GM12873 (cell line): Measurements from ENCODE around the gene BZW2.

Source experiments
- TF ChIP-seq, protein P1 (sequence below): IDR thresholded peaks from 2 replicates; pipeline ENCODE4 v1.5.1; 2012; ENCODE audit warnings: low read depth, mild to moderate bottlenecking, moderate library complexity, low read length, control low read depth; ENCODE audit not compliant: insufficient read depth; ENCODE audit errors: missing control alignments

Gene BZW2

GRCh38 chr7:16732828-16733227 is 86.8 kb downstream of the BZW2 start:
- TF ChIP-seq, protein P1, sequence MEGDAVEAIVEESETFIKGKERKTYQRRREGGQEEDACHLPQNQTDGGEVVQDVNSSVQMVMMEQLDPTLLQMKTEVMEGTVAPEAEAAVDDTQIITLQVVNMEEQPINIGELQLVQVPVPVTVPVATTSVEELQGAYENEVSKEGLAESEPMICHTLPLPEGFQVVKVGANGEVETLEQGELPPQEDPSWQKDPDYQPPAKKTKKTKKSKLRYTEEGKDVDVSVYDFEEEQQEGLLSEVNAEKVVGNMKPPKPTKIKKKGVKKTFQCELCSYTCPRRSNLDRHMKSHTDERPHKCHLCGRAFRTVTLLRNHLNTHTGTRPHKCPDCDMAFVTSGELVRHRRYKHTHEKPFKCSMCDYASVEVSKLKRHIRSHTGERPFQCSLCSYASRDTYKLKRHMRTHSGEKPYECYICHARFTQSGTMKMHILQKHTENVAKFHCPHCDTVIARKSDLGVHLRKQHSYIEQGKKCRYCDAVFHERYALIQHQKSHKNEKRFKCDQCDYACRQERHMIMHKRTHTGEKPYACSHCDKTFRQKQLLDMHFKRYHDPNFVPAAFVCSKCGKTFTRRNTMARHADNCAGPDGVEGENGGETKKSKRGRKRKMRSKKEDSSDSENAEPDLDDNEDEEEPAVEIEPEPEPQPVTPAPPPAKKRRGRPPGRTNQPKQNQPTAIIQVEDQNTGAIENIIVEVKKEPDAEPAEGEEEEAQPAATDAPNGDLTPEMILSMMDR = no peak

- TF ChIP-seq, protein P1 = no peak
These were observed 88.3 kb downstream of the BZW2 start for GRCh38 chr7:16734148-16734726.

DNA sequence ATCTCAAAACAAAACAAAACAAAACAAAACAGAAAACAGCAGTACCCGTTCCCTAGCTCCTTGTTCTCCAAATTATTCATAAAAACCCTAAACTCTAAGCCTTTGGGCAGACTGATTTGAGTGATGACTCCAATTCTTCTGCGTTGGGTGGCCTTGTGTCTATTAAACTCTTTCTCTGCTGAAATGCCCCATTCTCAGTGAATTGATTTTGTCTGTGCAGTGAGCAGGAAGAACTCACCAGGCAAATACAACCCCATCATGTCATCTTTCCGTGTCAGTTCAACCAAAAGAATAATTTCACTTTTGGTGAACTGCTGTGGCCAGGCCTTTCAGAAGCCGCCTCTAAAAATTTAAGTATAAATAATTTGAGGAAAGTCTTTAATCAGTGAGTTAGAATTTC is 89.0 kb downstream of the BZW2 start:
- TF ChIP-seq, protein P1 = no peak

GRCh38 chr7:16738011-16738688 is 92.2 kb downstream of the BZW2 start:
- TF ChIP-seq, protein P1 = no peak

GRCh38 chr7:16739863-16740622 is 94.1 kb downstream of the BZW2 start:
- TF ChIP-seq, protein P1 = no peak

- TF ChIP-seq, protein P1 = no peak
These were observed 94.6 kb downstream of the BZW2 start for GRCh38 chr7:16740623-16740953.

DNA sequence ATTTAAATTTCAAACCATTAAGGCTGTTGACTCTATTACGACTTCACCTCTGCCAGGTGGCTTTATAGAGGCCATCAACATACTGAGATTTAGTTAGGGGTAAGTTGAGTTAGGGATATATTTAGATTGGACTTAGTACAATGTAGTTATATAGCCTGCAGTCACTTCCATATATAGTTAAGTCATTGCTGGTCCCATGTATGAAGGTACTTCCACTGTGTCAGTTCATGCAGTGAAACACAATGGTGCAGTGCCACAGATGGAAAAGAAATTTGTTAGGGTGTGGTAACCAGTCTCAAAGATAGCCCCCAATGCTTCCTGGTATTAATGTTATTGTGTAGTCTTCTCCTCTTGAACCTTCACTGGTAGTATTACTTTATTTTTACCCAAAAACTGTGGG is 95.0 kb downstream of the BZW2 start:
- TF ChIP-seq, protein P1 = no peak
